K562 (cell line): ENCODE results near the gene TMEM163. TPM values are rescaled to one million over a fixed set of nuclear protein-coding genes. Genes with fewer than 3 reads are reported as not detected.

ENCODE experiments used
- ATAC-seq: fragments of 200-7000 bp; cut with Tn5 transposase; 3 replicates; pipeline ENCODE4 v1.9.1; 2020; ENCODE audit warnings: moderate library complexity
- BruUV-seq: library from RNA; stranded (reverse); fragments of 400-500 nt; replicated peaks from 2 replicates; lab custom pipeline; 2021; lab: Mats Ljungman, UMichigan
- CTCF ChIA-PET: fragments of 300-600 bp; formaldehyde crosslinking; extraction: SDS; loops from one replicate; lab custom pipeline; 2021; ENCODE audit warnings: low intra/inter-chr PET ratio; lab: Yijun Ruan, JAX
- POLR2A ChIA-PET: fragments of 300-600, 350-650 bp; sonication (Branson Sonifier 250); formaldehyde crosslinking; extraction: SDS; loops from one replicate; lab custom pipeline; 2021; ENCODE audit warnings: antibody characterized with exemption, inconsistent platforms; lab: Yijun Ruan, JAX
- DNase-seq, 4 experiments: peaks; one replicate each; pipeline versions ENCODE4 v3.0.0 to v3.0.0-alpha.2; 2011 to 2018; ENCODE audit warnings: low spot score in 3 of 4, mixed read lengths in 3 of 4; ENCODE audit errors: extremely low read depth in 1 of 4
- FAIRE-seq: peaks from 2 replicates; lab custom pipeline; 2011; peaks lifted over from hg19 to GRCh38; lab: Jason Lieb, UNC
- H2AFZ ChIP-seq: 2 replicates; pipeline ENCODE4 v1.6.0; 2011; ENCODE audit warnings: low read depth, low read length, control low read depth, inconsistent platforms
- H3K27ac ChIP-seq: fragments of 200-600 bp; 3 replicates; pipeline ENCODE4 v1.8.0; 2011; ENCODE audit warnings: low read depth, mild to moderate bottlenecking, control low read depth, inconsistent platforms, low read length, moderate library complexity, mixed read lengths; ENCODE audit errors: extremely low read depth
- H3K27me3 ChIP-seq, 2 experiments: fragments of 300-600 bp in 1 of 2; 2 replicates in 1 of 2; 3 replicates in 1 of 2; pipeline versions ENCODE4 v1.6.0 to v1.8.0; 2011; ENCODE audit warnings: inconsistent platforms in 2 of 2, low read length in 2 of 2, mild to moderate bottlenecking in 1 of 2, mixed read lengths in 1 of 2, moderate library complexity in 1 of 2; ENCODE audit not compliant: control insufficient read depth in 2 of 2, insufficient read depth in 2 of 2
- H3K36me3 ChIP-seq: fragments of 300-600 bp; 3 replicates; pipeline ENCODE4 v1.8.0; 2011; ENCODE audit warnings: mild to moderate bottlenecking, low read length, inconsistent platforms; ENCODE audit not compliant: control insufficient read depth, insufficient read depth
- H3K4me1 ChIP-seq, 2 experiments: fragments of 200-600 bp in 1 of 2; replicated peaks in 1 of 2; 2 replicates in 1 of 2; 3 replicates in 1 of 2; pipeline versions ENCODE4 v1.5.1 to v1.8.0; 2011; ENCODE audit warnings: inconsistent platforms in 2 of 2, low read length in 2 of 2, mild to moderate bottlenecking in 1 of 2, mixed read lengths in 1 of 2, moderate library complexity in 1 of 2; ENCODE audit not compliant: control insufficient read depth in 2 of 2, insufficient read depth in 2 of 2
- H3K4me2 ChIP-seq: 2 replicates; pipeline ENCODE4 v1.6.1; 2011; ENCODE audit warnings: low read length, control low read depth, inconsistent platforms, mixed read lengths; ENCODE audit not compliant: insufficient read depth
- H3K4me3 ChIP-seq: fragments of 200-600 bp; sonication (generic), shearing (Covaris generic); 2 replicates; pipeline ENCODE4 v1.5.1; 2016; ENCODE audit warnings: control low read depth, inconsistent platforms
- H3K79me2 ChIP-seq: fragments of 200-600 bp; 3 replicates; pipeline ENCODE4 v1.8.0; 2011; ENCODE audit warnings: low read length, inconsistent platforms; ENCODE audit not compliant: control insufficient read depth, insufficient read depth
- H3K9ac ChIP-seq, 2 experiments: 2 replicates each; pipeline versions ENCODE4 v1.6.0 to v1.6.1; 2011; ENCODE audit warnings: low read depth in 2 of 2, low read length in 2 of 2, control low read depth in 1 of 2, inconsistent platforms in 1 of 2, mild to moderate bottlenecking in 1 of 2, mixed read lengths in 1 of 2; ENCODE audit not compliant: insufficient read depth in 1 of 2
- H3K9me1 ChIP-seq: one replicate; pipeline ENCODE4 v1.6.0; 2011; ENCODE audit warnings: inconsistent platforms, mild to moderate bottlenecking, low read length, moderate library complexity; ENCODE audit not compliant: control insufficient read depth, insufficient read depth
- H3K9me3 ChIP-seq: replicated peaks from 2 replicates; pipeline ENCODE4 v1.5.1; 2011; ENCODE audit warnings: low read depth, low read length, inconsistent platforms; ENCODE audit not compliant: control insufficient read depth, insufficient read depth
- H4K20me1 ChIP-seq: replicated peaks from 2 replicates; pipeline ENCODE4 v1.6.1; 2011; ENCODE audit warnings: low read length, inconsistent platforms, mixed read lengths; ENCODE audit not compliant: control insufficient read depth, insufficient read depth
- ARID3A ChIP-seq: IDR thresholded peaks from 2 replicates; pipeline ENCODE4 v1.6.1; 2012; ENCODE audit warnings: low read depth, low read length, improper control_type of control experiment, borderline replicate concordance
- BCL6 ChIP-seq: fragments of 250-450 bp; sonication (Bioruptor Pico); IDR thresholded peaks from 2 replicates; pipeline ENCODE4 v1.4.0; 2020
- BHLHE40 ChIP-seq: IDR thresholded peaks from 2 replicates; pipeline ENCODE4 v1.6.1; 2011; ENCODE audit warnings: low read length, improper control_type of control experiment
- ETV6 ChIP-seq, 3 experiments: fragments of 150-350 bp in 1 of 3; sonication (generic) in 1 of 3; formaldehyde crosslinking in 1 of 3; IDR thresholded peaks; 2 replicates each; pipeline versions ENCODE4 v1.6.1 to v1.8.0; 2014 to 2022; ENCODE audit warnings: borderline replicate concordance in 2 of 3, low read depth in 2 of 3, antibody characterized with exemption in 1 of 3, low read length in 1 of 3, mild to moderate bottlenecking in 1 of 3, missing genetic modification reagents in 1 of 3
- FOSL1 ChIP-seq: fragments of 200-800 bp; sonication (Bioruptor generic); conservative IDR thresholded peaks from 2 replicates; pipeline ENCODE4 v1.6.1; 2016; ENCODE audit warnings: missing genetic modification characterization, missing compliant biosample characterization
- GABPB1 ChIP-seq: sonication (generic); formaldehyde crosslinking; IDR thresholded peaks from 2 replicates; pipeline ENCODE4 v1.8.0; 2022; ENCODE audit warnings: mild to moderate bottlenecking, missing genetic modification reagents
- HDAC3 ChIP-seq: fragments of 450-650 bp; IDR thresholded peaks from 2 replicates; pipeline ENCODE4 v1.6.1; 2018; ENCODE audit warnings: borderline replicate concordance, mild to moderate bottlenecking, moderate library complexity; ENCODE audit not compliant: partially characterized antibody
- JUND ChIP-seq, 2 experiments: IDR thresholded peaks; 2 replicates in 1 of 2; 3 replicates in 1 of 2; pipeline ENCODE4 v1.6.1; 2011; ENCODE audit warnings: borderline replicate concordance in 2 of 2, low read depth in 2 of 2, low read length in 2 of 2, improper control_type of control experiment in 1 of 2, missing biosample characterization in 1 of 2, missing genetic modification characterization in 1 of 2, missing genetic modification reagents in 1 of 2
- NRF1 ChIP-seq, 2 experiments: fragments of 450-650 bp; IDR thresholded peaks in 1 of 2; conservative IDR thresholded peaks in 1 of 2; 2 replicates each; pipeline ENCODE4 v1.6.1; 2014; ENCODE audit warnings: mild to moderate bottlenecking in 2 of 2
- XRCC4 ChIP-seq: IDR thresholded peaks from one replicate; pipeline ENCODE4 v1.6.1; 2011; ENCODE audit not compliant: insufficient read depth, insufficient read length; ENCODE audit errors: extremely low read depth
- ZNF232 ChIP-seq: sonication (generic); formaldehyde crosslinking; IDR thresholded peaks from 2 replicates; pipeline ENCODE4 v1.8.0; 2022; ENCODE audit warnings: mild to moderate bottlenecking, missing genetic modification reagents
- WGBS: fragments of 100-300 bp; shearing (Covaris generic); methylation state at CpG from one replicate; pipeline ENCODE4 v1.1.6; 2016; ENCODE audit warnings: low coverage, mixed read lengths; ENCODE audit not compliant: insufficient coverage; ENCODE audit errors: missing lambda C conversion rate; 5-methylcytosine and 5-hydroxymethylcytosine counted together
- in situ Hi-C: fragments of 300-500 bp; cut with MboI; formaldehyde crosslinking; loops from 4 replicates; pipeline ENCODE4 v1.15.0; 2018; ENCODE audit warnings: inconsistent platforms, mixed read lengths
- intact Hi-C: fragments of 100-400 bp; cut with micrococcal nuclease; formaldehyde crosslinking; loops from 2 replicates; pipeline ENCODE4 v1.14.2; 2022
- polyA plus RNA-seq, 8 experiments: library from polyadenylated mRNA; depleted of rRNA in 4 of 8; stranded (reverse) in 5 of 8; unstranded in 3 of 8; fragments of >200 nt; fragmentation: Nextera tagmentation in 2 of 8; fragmentation: Illumina TruSeq in 1 of 8; extraction: Ambion mirVana in 2 of 8; extraction: Trizol in 1 of 8; gene quantifications; 2 replicates each; pipeline versions ENCODE4 v1.2.1 to v1.2.3, GENCODE V29; 2011 to 2014; ENCODE audit warnings: inconsistent platforms in 1 of 8, missing spikeins in 1 of 8
- total RNA-seq, 7 experiments: library from RNA; depleted of rRNA in 6 of 7; stranded (reverse); fragments of >200 nt in 6 of 7; fragmentation: Illumina TruSeq in 2 of 7; extraction: Trizol in 2 of 7; gene quantifications; 2 replicates each; pipeline versions ENCODE4 v1.2.1 to v1.2.3, GENCODE V29; 2011 to 2021; ENCODE audit warnings: low replicate concordance in 1 of 7
- TF ChIP-seq, protein P1 (sequence below): sonication (generic); formaldehyde crosslinking; IDR thresholded peaks from 2 replicates; pipeline ENCODE4 v1.8.1; 2022; ENCODE audit warnings: missing genetic modification reagents

TMEM163 gene
- total and polyA plus RNA-seq, 9 of the 15 experiments (the other 6 are each of a cell fraction or from before 2014, with no cell fraction given), result 0.04 to 0.68 (median 0.16) TPM; not detected in 3

- BruUV-seq, result no TSS peak
- intact Hi-C loops (no loop called here), in situ Hi-C loops (no loop called here)
- peak; percentile 57 for TF ChIP-seq JUND (IDR thresholded peaks at IDR 0.05; ENCODE audit: borderline replicate concordance, low read depth, low read length)
- peak; percentile 36; the same call in 1 of the 3 replicates for TF ChIP-seq JUND (tag; IDR thresholded peaks at IDR 0.05; ENCODE audit: borderline replicate concordance, low read depth, low read length)
- peak; percentile 49 for TF ChIP-seq FOSL1
- TF ChIP-seq ZNF232 (CRISPR knock-in tag), result no peak
- Histone ChIP-seq H4K20me1 (no peaks in the 10 kb centered on the region), H3K27ac (no peak overlapping the region), H3K9me3 (no peaks in the 10 kb centered on the region), H3K27me3 (peaks cover 14 to 42% of the 10 kb centered on the region in 2 experiments), H2AFZ (no peak overlapping the region), H3K9me1 (no peaks in the 10 kb centered on the region), H3K4me3 (no peak overlapping the region), H3K4me2 (no peak overlapping the region), H3K36me3 (no peaks in the 10 kb centered on the region), H3K4me1 (no peaks in the 10 kb centered on the region), H3K9ac (no peak overlapping the region), H3K79me2 (no peaks in the 10 kb centered on the region)
- ChIA-PET POLR2A (no interaction called here), CTCF (no interaction called here)
- ATAC-seq (no peak), FAIRE-seq (no peak), DNase-seq (no peak)
- WGBS, result 3% methylated on average over 5 of the region's 5 CpGs
Measured at GRCh38 chr2:134515137-134515536, 203.7 kb downstream of the TMEM163 start.

DNA sequence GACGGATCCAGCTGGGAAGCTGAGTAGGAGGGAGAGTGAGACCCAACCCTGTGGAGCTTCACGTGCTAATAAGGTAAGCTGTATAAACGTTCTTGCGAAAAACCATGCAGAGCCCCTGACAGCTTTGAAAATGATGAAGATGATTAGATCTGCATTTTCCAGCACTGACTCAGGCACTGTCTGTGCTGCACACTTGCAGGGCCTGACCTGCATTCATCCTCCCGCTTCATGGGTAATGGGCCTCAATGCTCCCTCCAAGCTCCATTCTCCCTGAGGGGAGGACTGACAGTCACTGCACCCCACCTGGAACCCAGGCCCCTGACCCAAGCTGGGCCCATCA lies 205.4 kb downstream of the TMEM163 start:
- intact Hi-C loops, result no loop called here
- Histone ChIP-seq H2AFZ (no peak overlapping the region), H3K79me2 (no peaks in the 10 kb centered on the region), H3K36me3 (no peaks in the 10 kb centered on the region), H3K27ac (no peak overlapping the region), H3K9me1 (no peaks in the 10 kb centered on the region), H3K4me1 (no peaks in the 10 kb centered on the region), H4K20me1 (no peaks in the 10 kb centered on the region), H3K27me3 (peaks cover 15 to 36% of the 10 kb centered on the region in 2 experiments), H3K4me3 (no peak overlapping the region), H3K9ac (no peak overlapping the region), H3K4me2 (no peak overlapping the region), H3K9me3 (no peaks in the 10 kb centered on the region)
- ChIA-PET CTCF (no interaction called here), POLR2A (interaction anchor here (0.7 to 0.9 kb wide), 2 partner anchors 16 to 270 kb away, joined by 3 to 4 read pairs; no protein-coding TSS in a partner anchor)
- no peak for FAIRE-seq
- BruUV-seq, result no TSS peak
- no peak for ATAC-seq
- DNase-seq, result no peak
- in situ Hi-C loops, result no loop called here
- 2% methylated on average over 5 of the region's 5 CpGs for WGBS
- TF ChIP-seq BCL6 (CRISPR knock-in tag) (no peak), XRCC4 (no peak), GABPB1 (CRISPR knock-in tag) (no peak), NRF1 (conservative IDR thresholded peaks at IDR 0.05 in 1 of 2, IDR thresholded peaks at IDR 0.05 in 1 of 2) (no peak), ETV6 (IDR thresholded peaks at IDR 0.05; ENCODE audit: borderline replicate concordance in 1 of 2, low read depth in 2 of 2, low read length in 1 of 2) (no peak), ETV6 (CRISPR knock-in tag; IDR thresholded peaks at IDR 0.05; ENCODE audit: borderline replicate concordance) (no peak), HDAC3 (no peak), BHLHE40 (no peak), ARID3A (no peak)
- TF ChIP-seq, protein P1, sequence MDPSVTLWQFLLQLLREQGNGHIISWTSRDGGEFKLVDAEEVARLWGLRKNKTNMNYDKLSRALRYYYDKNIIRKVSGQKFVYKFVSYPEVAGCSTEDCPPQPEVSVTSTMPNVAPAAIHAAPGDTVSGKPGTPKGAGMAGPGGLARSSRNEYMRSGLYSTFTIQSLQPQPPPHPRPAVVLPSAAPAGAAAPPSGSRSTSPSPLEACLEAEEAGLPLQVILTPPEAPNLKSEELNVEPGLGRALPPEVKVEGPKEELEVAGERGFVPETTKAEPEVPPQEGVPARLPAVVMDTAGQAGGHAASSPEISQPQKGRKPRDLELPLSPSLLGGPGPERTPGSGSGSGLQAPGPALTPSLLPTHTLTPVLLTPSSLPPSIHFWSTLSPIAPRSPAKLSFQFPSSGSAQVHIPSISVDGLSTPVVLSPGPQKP (CRISPR knock-in tag), result no peak
